ENCODE data around the gene TBX15.

TBX15 gene

GRCh38 chr1:118913818-118914217, 74.3 kb downstream of the TBX15 start:
- no peak for TF ChIP-seq CTCF (IDR thresholded peaks at IDR 0.05; ENCODE audit: extremely low read depth, missing control alignments)
- no peak for DNase-seq (ENCODE audit: low spot score)

GRCh38 chr1:118912574-118912973, 75.6 kb downstream of the TBX15 start:
- no peak for DNase-seq (ENCODE audit: low spot score)
- no peak for TF ChIP-seq CTCF (IDR thresholded peaks at IDR 0.05; ENCODE audit: extremely low read depth, missing control alignments)

- no peak for TF ChIP-seq CTCF (IDR thresholded peaks at IDR 0.05; ENCODE audit: extremely low read depth, missing control alignments)
- no peak for DNase-seq (ENCODE audit: low spot score)
Observed at GRCh38 chr1:118911571-118911970, 76.6 kb downstream of the TBX15 start.

GRCh38 chr1:118907466-118907865, 80.7 kb downstream of the TBX15 start:
- no peak for TF ChIP-seq CTCF (IDR thresholded peaks at IDR 0.05; ENCODE audit: extremely low read depth, missing control alignments)
- no peak for DNase-seq (ENCODE audit: low spot score)

- TF ChIP-seq CTCF (IDR thresholded peaks at IDR 0.05; ENCODE audit: extremely low read depth, missing control alignments) = no peak
- no peak for DNase-seq (ENCODE audit: low spot score)
Observed at GRCh38 chr1:118905671-118906070, 82.5 kb downstream of the TBX15 start.

- DNase-seq (ENCODE audit: low spot score) = no peak
- no peak for TF ChIP-seq CTCF (IDR thresholded peaks at IDR 0.05; ENCODE audit: extremely low read depth, missing control alignments)
Observed at GRCh38 chr1:118905196-118905595, 82.9 kb downstream of the TBX15 start.

GRCh38 chr1:118902711-118903191, 85.4 kb downstream of the TBX15 start:
- DNase-seq (ENCODE audit: low spot score) = no peak

More at GRCh38 chr1:118902711-118903191, 85.4 kb downstream of the TBX15 start:
- no peak for TF ChIP-seq CTCF (IDR thresholded peaks at IDR 0.05; ENCODE audit: extremely low read depth, missing control alignments)
